K562 (cell line): Measurements from ENCODE around the gene NBEAL1. TPM values are rescaled to one million over a fixed set of nuclear protein-coding genes. Genes with fewer than 3 reads are reported as not detected.

Experiments
- ATAC-seq: fragments of 200-7000 bp; cut with Tn5 transposase; 3 replicates; pipeline ENCODE4 v1.9.1; 2020; ENCODE audit warnings: moderate library complexity
- BruUV-seq: library from RNA; stranded (reverse); fragments of 400-500 nt; replicated peaks from 2 replicates; lab custom pipeline; 2021; lab: Mats Ljungman, UMichigan
- CTCF ChIA-PET: fragments of 300-600 bp; formaldehyde crosslinking; extraction: SDS; loops from one replicate; lab custom pipeline; 2021; ENCODE audit warnings: low intra/inter-chr PET ratio; lab: Yijun Ruan, JAX
- POLR2A ChIA-PET: fragments of 300-600, 350-650 bp; sonication (Branson Sonifier 250); formaldehyde crosslinking; extraction: SDS; loops from one replicate; lab custom pipeline; 2021; ENCODE audit warnings: antibody characterized with exemption, inconsistent platforms; lab: Yijun Ruan, JAX
- DNase-seq, 4 experiments: peaks; one replicate each; pipeline versions ENCODE4 v3.0.0 to v3.0.0-alpha.2; 2011 to 2018; ENCODE audit warnings: low spot score in 3 of 4, mixed read lengths in 3 of 4; ENCODE audit errors: extremely low read depth in 1 of 4
- FAIRE-seq: peaks from 2 replicates; lab custom pipeline; 2011; peaks lifted over from hg19 to GRCh38; lab: Jason Lieb, UNC
- H2AFZ ChIP-seq: 2 replicates; pipeline ENCODE4 v1.6.0; 2011; ENCODE audit warnings: low read depth, low read length, control low read depth, inconsistent platforms
- H3K27ac ChIP-seq: fragments of 200-600 bp; 3 replicates; pipeline ENCODE4 v1.8.0; 2011; ENCODE audit warnings: low read depth, mild to moderate bottlenecking, control low read depth, inconsistent platforms, low read length, moderate library complexity, mixed read lengths; ENCODE audit errors: extremely low read depth
- H3K27me3 ChIP-seq, 2 experiments: fragments of 300-600 bp in 1 of 2; 2 replicates in 1 of 2; 3 replicates in 1 of 2; pipeline versions ENCODE4 v1.6.0 to v1.8.0; 2011; ENCODE audit warnings: inconsistent platforms in 2 of 2, low read length in 2 of 2, mild to moderate bottlenecking in 1 of 2, mixed read lengths in 1 of 2, moderate library complexity in 1 of 2; ENCODE audit not compliant: control insufficient read depth in 2 of 2, insufficient read depth in 2 of 2
- H3K36me3 ChIP-seq: fragments of 300-600 bp; 3 replicates; pipeline ENCODE4 v1.8.0; 2011; ENCODE audit warnings: mild to moderate bottlenecking, low read length, inconsistent platforms; ENCODE audit not compliant: control insufficient read depth, insufficient read depth
- H3K4me1 ChIP-seq, 2 experiments: fragments of 200-600 bp in 1 of 2; replicated peaks in 1 of 2; 2 replicates in 1 of 2; 3 replicates in 1 of 2; pipeline versions ENCODE4 v1.5.1 to v1.8.0; 2011; ENCODE audit warnings: inconsistent platforms in 2 of 2, low read length in 2 of 2, mild to moderate bottlenecking in 1 of 2, mixed read lengths in 1 of 2, moderate library complexity in 1 of 2; ENCODE audit not compliant: control insufficient read depth in 2 of 2, insufficient read depth in 2 of 2
- H3K4me2 ChIP-seq: 2 replicates; pipeline ENCODE4 v1.6.1; 2011; ENCODE audit warnings: low read length, control low read depth, inconsistent platforms, mixed read lengths; ENCODE audit not compliant: insufficient read depth
- H3K4me3 ChIP-seq: fragments of 200-600 bp; sonication (generic), shearing (Covaris generic); 2 replicates; pipeline ENCODE4 v1.5.1; 2016; ENCODE audit warnings: control low read depth, inconsistent platforms
- H3K79me2 ChIP-seq: fragments of 200-600 bp; 3 replicates; pipeline ENCODE4 v1.8.0; 2011; ENCODE audit warnings: low read length, inconsistent platforms; ENCODE audit not compliant: control insufficient read depth, insufficient read depth
- H3K9ac ChIP-seq, 2 experiments: 2 replicates each; pipeline versions ENCODE4 v1.6.0 to v1.6.1; 2011; ENCODE audit warnings: low read depth in 2 of 2, low read length in 2 of 2, control low read depth in 1 of 2, inconsistent platforms in 1 of 2, mild to moderate bottlenecking in 1 of 2, mixed read lengths in 1 of 2; ENCODE audit not compliant: insufficient read depth in 1 of 2
- H3K9me1 ChIP-seq: one replicate; pipeline ENCODE4 v1.6.0; 2011; ENCODE audit warnings: inconsistent platforms, mild to moderate bottlenecking, low read length, moderate library complexity; ENCODE audit not compliant: control insufficient read depth, insufficient read depth
- H3K9me3 ChIP-seq: replicated peaks from 2 replicates; pipeline ENCODE4 v1.5.1; 2011; ENCODE audit warnings: low read depth, low read length, inconsistent platforms; ENCODE audit not compliant: control insufficient read depth, insufficient read depth
- H4K20me1 ChIP-seq: replicated peaks from 2 replicates; pipeline ENCODE4 v1.6.1; 2011; ENCODE audit warnings: low read length, inconsistent platforms, mixed read lengths; ENCODE audit not compliant: control insufficient read depth, insufficient read depth
- ASH1L ChIP-seq: fragments of 450-650 bp; IDR thresholded peaks from 2 replicates; pipeline ENCODE4 v1.6.1; 2018; ENCODE audit warnings: borderline replicate concordance, mild to moderate bottlenecking, low read depth; ENCODE audit not compliant: partially characterized antibody
- ETV5 ChIP-seq: sonication (generic); formaldehyde crosslinking; IDR thresholded peaks from 2 replicates; pipeline ENCODE4 v1.4.0; 2020; ENCODE audit warnings: low read depth, mild to moderate bottlenecking, missing genetic modification reagents
- MYBL2 ChIP-seq, 2 experiments: fragments of 450-650 bp in 1 of 2; sonication (generic) in 1 of 2; formaldehyde crosslinking in 1 of 2; IDR thresholded peaks; 2 replicates each; pipeline versions ENCODE4 v1.6.1 to v1.8.1; 2017 to 2022; ENCODE audit warnings: borderline replicate concordance in 1 of 2, inconsistent platforms in 1 of 2, low read depth in 1 of 2, mild to moderate bottlenecking in 1 of 2, missing genetic modification reagents in 1 of 2, moderate library complexity in 1 of 2
- NCOR1 ChIP-seq: fragments of 450-650 bp; IDR thresholded peaks from 2 replicates; pipeline ENCODE4 v1.6.1; 2016; ENCODE audit warnings: mild to moderate bottlenecking, moderate library complexity
- NR2C1 ChIP-seq, 2 experiments: fragments of 450-650 bp; IDR thresholded peaks; 2 replicates each; pipeline ENCODE4 v1.6.1; 2017; ENCODE audit warnings: mild to moderate bottlenecking in 2 of 2, antibody characterized with exemption in 1 of 2, inconsistent platforms in 1 of 2, missing compliant biosample characterization in 1 of 2, missing genetic modification characterization in 1 of 2
- POLR2G ChIP-seq: fragments of 200-400 bp; formaldehyde crosslinking; IDR thresholded peaks from 2 replicates; pipeline ENCODE4 v1.6.1; 2017; ENCODE audit warnings: low read depth, mild to moderate bottlenecking, antibody characterized with exemption, low read length, moderate library complexity
- PTRF ChIP-seq: fragments of 450-650 bp; IDR thresholded peaks from 2 replicates; pipeline ENCODE4 v1.6.1; 2016; ENCODE audit warnings: mild to moderate bottlenecking, missing genetic modification characterization, missing compliant biosample characterization
- RBM17 ChIP-seq: fragments of 200-400 bp; formaldehyde crosslinking; IDR thresholded peaks from 2 replicates; pipeline ENCODE4 v1.6.1; 2017; ENCODE audit warnings: low read depth, mild to moderate bottlenecking, low read length, borderline replicate concordance
- SMARCC2 ChIP-seq: fragments of 450-650 bp; IDR thresholded peaks from 2 replicates; pipeline ENCODE4 v1.6.1; 2017; ENCODE audit warnings: antibody characterized with exemption, moderate library complexity, mild to moderate bottlenecking, low read depth
- THRAP3 ChIP-seq: fragments of 450-650 bp; IDR thresholded peaks from 2 replicates; pipeline ENCODE4 v1.6.1; 2016; ENCODE audit warnings: mild to moderate bottlenecking, inconsistent platforms, borderline replicate concordance
- ZNF3 ChIP-seq: fragments of 250-450 bp; sonication (Bioruptor Pico); IDR thresholded peaks from 2 replicates; pipeline ENCODE4 v1.5.0; 2021; ENCODE audit warnings: mild to moderate bottlenecking, moderate library complexity
- WGBS: fragments of 100-300 bp; shearing (Covaris generic); methylation state at CpG from one replicate; pipeline ENCODE4 v1.1.6; 2016; ENCODE audit warnings: low coverage, mixed read lengths; ENCODE audit not compliant: insufficient coverage; ENCODE audit errors: missing lambda C conversion rate; 5-methylcytosine and 5-hydroxymethylcytosine counted together
- in situ Hi-C: fragments of 300-500 bp; cut with MboI; formaldehyde crosslinking; loops from 4 replicates; pipeline ENCODE4 v1.15.0; 2018; ENCODE audit warnings: inconsistent platforms, mixed read lengths
- intact Hi-C: fragments of 100-400 bp; cut with micrococcal nuclease; formaldehyde crosslinking; loops from 2 replicates; pipeline ENCODE4 v1.14.2; 2022
- polyA plus RNA-seq, 8 experiments: library from polyadenylated mRNA; depleted of rRNA in 4 of 8; stranded (reverse) in 5 of 8; unstranded in 3 of 8; fragments of >200 nt; fragmentation: Nextera tagmentation in 2 of 8; fragmentation: Illumina TruSeq in 1 of 8; extraction: Ambion mirVana in 2 of 8; extraction: Trizol in 1 of 8; gene quantifications; 2 replicates each; pipeline versions ENCODE4 v1.2.1 to v1.2.3, GENCODE V29; 2011 to 2014; ENCODE audit warnings: inconsistent platforms in 1 of 8, missing spikeins in 1 of 8
- total RNA-seq, 7 experiments: library from RNA; depleted of rRNA in 6 of 7; stranded (reverse); fragments of >200 nt in 6 of 7; fragmentation: Illumina TruSeq in 2 of 7; extraction: Trizol in 2 of 7; gene quantifications; 2 replicates each; pipeline versions ENCODE4 v1.2.1 to v1.2.3, GENCODE V29; 2011 to 2021; ENCODE audit warnings: low replicate concordance in 1 of 7

NBEAL1 gene
- total and polyA plus RNA-seq, 9 of the 15 experiments (the other 6 are each of a cell fraction or from before 2014, with no cell fraction given), result 2.1 to 13.5 (median 7.3) TPM

GRCh38 chr2:202989749-202990148 is 24.9 kb upstream of the NBEAL1 start:
- DNase-seq (no peak), ATAC-seq (no peak), FAIRE-seq (no peak)
- H3K9me3 ChIP-seq, result no peaks in the 10 kb centered on the region
- no peaks in the 10 kb centered on the region for H3K36me3 ChIP-seq
- H3K27ac ChIP-seq, result no peak overlapping the region
- H3K79me2 ChIP-seq, result no peaks in the 10 kb centered on the region
- intact Hi-C loops, result no loop called here
- no peak overlapping the region for H2AFZ ChIP-seq
- no peak overlapping the region for H3K4me3 ChIP-seq
- ChIA-PET CTCF (no interaction called here), POLR2A (no interaction called here)
- no peak for TF ChIP-seq ETV5 (CRISPR knock-in tag)
- no peak for TF ChIP-seq MYBL2 (IDR thresholded peaks at IDR 0.05; ENCODE audit: low read depth)
- TF ChIP-seq MYBL2 (CRISPR knock-in tag; IDR thresholded peaks at IDR 0.05; ENCODE audit: borderline replicate concordance), result no peak
- TF ChIP-seq ASH1L, result no peak
- no peak for TF ChIP-seq RBM17
- no peak for TF ChIP-seq NCOR1
- no peak for TF ChIP-seq ZNF3 (CRISPR knock-in tag)
- TF ChIP-seq THRAP3, result no peak
- no peak for TF ChIP-seq NR2C1 (IDR thresholded peaks at IDR 0.05)
- no peak for TF ChIP-seq NR2C1 (tag; IDR thresholded peaks at IDR 0.05)
- TF ChIP-seq SMARCC2, result no peak
- no peak for TF ChIP-seq PTRF (tag)
- TF ChIP-seq POLR2G, result no peak
- H3K4me1 ChIP-seq, result no peaks in the 10 kb centered on the region
- 67% methylated on average over 1 of the region's 1 CpG for WGBS
- H3K9ac ChIP-seq, result no peak overlapping the region
- H3K4me2 ChIP-seq, result no peak overlapping the region
- no peaks in the 10 kb centered on the region for H3K27me3 ChIP-seq
- no peaks in the 10 kb centered on the region for H3K9me1 ChIP-seq
- no peaks in the 10 kb centered on the region for H4K20me1 ChIP-seq
- in situ Hi-C loops, result no loop called here
- no TSS peak for BruUV-seq
